Measurements from ENCODE around the gene BAHCC1. TPM values are rescaled to one million over a fixed set of nuclear protein-coding genes. Genes with fewer than 3 reads are reported as not detected.

Gene BAHCC1
- total RNA-seq, 1 experiment from 2014 or later, result 74.2 TPM

GRCh38 chr17:81409190-81409935 is 14.1 kb downstream of the BAHCC1 start:
- Histone ChIP-seq H3K27ac (ENCODE audit: low read depth, low read length, poor library complexity, severe bottlenecking) (peak overlapping the region; percentile 83), H3K4me1 (ENCODE audit: insufficient read depth, low read length, poor library complexity, severe bottlenecking) (peaks cover 81% of the 10 kb centered on the region), H3K36me3 (ENCODE audit: insufficient read depth, low read length, poor library complexity, severe bottlenecking) (no peaks in the 10 kb centered on the region), H3K9me3 (ENCODE audit: low read depth, low read length, poor library complexity, severe bottlenecking) (no peaks in the 10 kb centered on the region), H3K27me3 (replicated peaks; ENCODE audit: insufficient read depth, low read depth, low read length, poor library complexity) (no peaks in the 10 kb centered on the region), H3K4me3 (ENCODE audit: low read depth, low read length, poor library complexity, severe bottlenecking) (no peak overlapping the region)
- ChIA-PET CTCF (no interaction called here), POLR2A (ENCODE audit: low non-redundant PET) (interaction anchor here (1.1 kb wide), 1 partner anchor 14 kb away, joined by 3 read pairs; the partner anchor contains the start of gene BAHCC1)
- no peak for TF ChIP-seq EZH2 (IDR thresholded peaks at IDR 0.05; ENCODE audit: borderline replicate concordance, low read depth, low read length, poor library complexity, severe bottlenecking)
- TF ChIP-seq, protein P1, sequence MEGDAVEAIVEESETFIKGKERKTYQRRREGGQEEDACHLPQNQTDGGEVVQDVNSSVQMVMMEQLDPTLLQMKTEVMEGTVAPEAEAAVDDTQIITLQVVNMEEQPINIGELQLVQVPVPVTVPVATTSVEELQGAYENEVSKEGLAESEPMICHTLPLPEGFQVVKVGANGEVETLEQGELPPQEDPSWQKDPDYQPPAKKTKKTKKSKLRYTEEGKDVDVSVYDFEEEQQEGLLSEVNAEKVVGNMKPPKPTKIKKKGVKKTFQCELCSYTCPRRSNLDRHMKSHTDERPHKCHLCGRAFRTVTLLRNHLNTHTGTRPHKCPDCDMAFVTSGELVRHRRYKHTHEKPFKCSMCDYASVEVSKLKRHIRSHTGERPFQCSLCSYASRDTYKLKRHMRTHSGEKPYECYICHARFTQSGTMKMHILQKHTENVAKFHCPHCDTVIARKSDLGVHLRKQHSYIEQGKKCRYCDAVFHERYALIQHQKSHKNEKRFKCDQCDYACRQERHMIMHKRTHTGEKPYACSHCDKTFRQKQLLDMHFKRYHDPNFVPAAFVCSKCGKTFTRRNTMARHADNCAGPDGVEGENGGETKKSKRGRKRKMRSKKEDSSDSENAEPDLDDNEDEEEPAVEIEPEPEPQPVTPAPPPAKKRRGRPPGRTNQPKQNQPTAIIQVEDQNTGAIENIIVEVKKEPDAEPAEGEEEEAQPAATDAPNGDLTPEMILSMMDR (conservative IDR thresholded peaks at IDR 0.05; ENCODE audit: low read depth, low read length), result peak; percentile 39
- no peak for DNase-seq (ENCODE audit: low spot score)
- BruUV-seq (replicated peaks), result no TSS peak
- intact Hi-C loops (cut with micrococcal nuclease; ENCODE audit: unreplicated experiment), result no loop called here

GRCh38 chr17:81410852-81411251 is 15.6 kb downstream of the BAHCC1 start:
- no peaks in the 10 kb centered on the region for H3K9me3 ChIP-seq (ENCODE audit: low read depth, low read length, poor library complexity, severe bottlenecking)
- ChIA-PET POLR2A (ENCODE audit: low non-redundant PET) (no interaction called here), CTCF (no interaction called here)
- no peak for DNase-seq (ENCODE audit: low spot score)
- no TSS peak for BruUV-seq (replicated peaks)
- no peaks in the 10 kb centered on the region for H3K36me3 ChIP-seq (ENCODE audit: insufficient read depth, low read length, poor library complexity, severe bottlenecking)
- H3K27ac ChIP-seq (ENCODE audit: low read depth, low read length, poor library complexity, severe bottlenecking), result peak overlapping the region; percentile 83
- no peak for TF ChIP-seq EZH2 (IDR thresholded peaks at IDR 0.05; ENCODE audit: borderline replicate concordance, low read depth, low read length, poor library complexity, severe bottlenecking)
- no peak overlapping the region for H3K4me3 ChIP-seq (ENCODE audit: low read depth, low read length, poor library complexity, severe bottlenecking)
- H3K4me1 ChIP-seq (ENCODE audit: insufficient read depth, low read length, poor library complexity, severe bottlenecking), result peaks cover 66% of the 10 kb centered on the region
- H3K27me3 ChIP-seq (replicated peaks; ENCODE audit: insufficient read depth, low read depth, low read length, poor library complexity), result no peaks in the 10 kb centered on the region
- intact Hi-C loops (cut with micrococcal nuclease; ENCODE audit: unreplicated experiment), result no loop called here

- no peaks in the 10 kb centered on the region for H3K27me3 ChIP-seq (replicated peaks; ENCODE audit: insufficient read depth, low read depth, low read length, poor library complexity)
- TF ChIP-seq EZH2 (IDR thresholded peaks at IDR 0.05; ENCODE audit: borderline replicate concordance, low read depth, low read length, poor library complexity, severe bottlenecking), result no peak
- TF ChIP-seq, protein P1 (conservative IDR thresholded peaks at IDR 0.05; ENCODE audit: low read depth, low read length), result no peak
- H3K36me3 ChIP-seq (ENCODE audit: insufficient read depth, low read length, poor library complexity, severe bottlenecking), result no peaks in the 10 kb centered on the region
- H3K4me1 ChIP-seq (ENCODE audit: insufficient read depth, low read length, poor library complexity, severe bottlenecking), result peaks cover 62% of the 10 kb centered on the region
- DNase-seq (ENCODE audit: low spot score), result peak; percentile 76
- peak overlapping the region; percentile 83 for H3K27ac ChIP-seq (ENCODE audit: low read depth, low read length, poor library complexity, severe bottlenecking)
- no TSS peak for BruUV-seq (replicated peaks)
- POLR2A ChIA-PET (ENCODE audit: low non-redundant PET), result interaction anchor here (0.6 kb wide), 1 partner anchor 889 kb away, joined by 4 read pairs; no protein-coding TSS in a partner anchor
- H3K4me3 ChIP-seq (ENCODE audit: low read depth, low read length, poor library complexity, severe bottlenecking), result no peak overlapping the region
- no peaks in the 10 kb centered on the region for H3K9me3 ChIP-seq (ENCODE audit: low read depth, low read length, poor library complexity, severe bottlenecking)
- intact Hi-C loops (cut with micrococcal nuclease; ENCODE audit: unreplicated experiment), result no loop called here
- CTCF ChIA-PET, result no interaction called here
Observed at GRCh38 chr17:81411305-81411704, 16.0 kb downstream of the BAHCC1 start.
